ENCODE measurements around the gene AATF. TPM values are rescaled to one million over a fixed set of nuclear protein-coding genes. Genes with fewer than 3 reads are reported as not detected.
A peak's percentile ranks its signal among the peaks of the same experiment; 100 is the strongest.

AATF gene
- total RNA-seq, 4 donors from 2014 or later, result 22.4 to 36.4 (median 32.4) TPM

- intact Hi-C loops (cut with DNase I), result no loop called here
- H3K9me3 ChIP-seq, result no peaks in the 10 kb centered on the region
- peaks cover 11 to 31% (median 23%) of the 10 kb centered on the region in 4 donors for H3K27me3 ChIP-seq
- H3K4me3 ChIP-seq, result peak overlapping the region in 3 of 4 donors; percentile 79 to 98 (median 85)
- H3K36me3 ChIP-seq, result peaks cover 0 to 34% (median 13%) of the 10 kb centered on the region in 3 donors
- 46 to 59% methylated on average over 6 to 8 of the region's 8 CpGs for WGBS, 2 donors
- peaks cover 0 to 40% (median 18%) of the 10 kb centered on the region in 3 donors for H3K4me1 ChIP-seq
- no peak overlapping the region for H3K27ac ChIP-seq
- no peak for DNase-seq
- TF ChIP-seq POLR2A (IDR thresholded peaks at IDR 0.05), result no peak
- TF ChIP-seq CTCF (IDR thresholded peaks at IDR 0.05), result no peak
Observed at GRCh38 chr17:36950027-36950426, 1.3 kb downstream of the AATF start.

DNA sequence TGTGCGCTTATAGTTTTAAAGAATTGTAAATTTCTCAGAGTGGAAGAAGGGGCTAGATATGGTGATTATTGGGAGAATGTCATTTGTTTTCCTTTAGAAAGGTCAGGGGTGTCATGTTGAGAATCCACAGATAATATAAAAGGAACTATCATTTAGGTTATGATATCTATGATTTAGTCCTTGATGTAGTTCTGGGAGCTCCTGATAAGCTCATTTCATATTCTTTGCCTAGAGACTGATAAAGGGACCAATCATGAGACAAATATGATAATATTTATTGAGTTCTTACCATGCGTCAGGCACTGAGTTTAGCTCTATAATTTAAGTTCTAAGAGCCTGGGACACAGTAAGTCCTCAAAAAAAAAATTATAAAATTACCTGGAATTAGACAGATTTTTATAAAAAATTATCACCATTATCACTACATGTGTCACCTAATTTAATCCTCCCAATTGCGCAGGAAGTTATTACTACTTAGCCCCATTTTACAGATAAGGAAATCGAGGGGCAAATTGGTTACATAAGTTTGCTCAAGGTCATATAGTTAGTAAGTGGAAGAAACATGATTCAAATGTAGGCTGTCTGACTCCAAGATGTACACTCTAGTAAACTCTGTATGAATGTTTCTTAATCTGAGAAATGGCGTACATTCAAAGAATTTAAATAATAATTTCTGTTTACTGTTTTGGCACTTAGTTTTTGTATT lies 2.5 kb downstream of the AATF start:
- Histone ChIP-seq H3K4me3 (no peak overlapping the region), H3K27me3 (peaks cover 2 to 19% (median 10%) of the 10 kb centered on the region in 4 donors), H3K36me3 (peaks cover 0 to 46% (median 23%) of the 10 kb centered on the region in 3 donors), H3K9me3 (no peaks in the 10 kb centered on the region), H3K4me1 (peaks cover 0 to 40% (median 18%) of the 10 kb centered on the region in 3 donors), H3K27ac (no peak overlapping the region)
- WGBS, 2 donors, result 96 to 98% methylated on average over 5 of the region's 5 CpGs
- no peak for DNase-seq
- TF ChIP-seq CTCF (IDR thresholded peaks at IDR 0.05) (no peak), POLR2A (IDR thresholded peaks at IDR 0.05) (no peak)
- intact Hi-C loops (cut with DNase I), result no loop called here

DNA sequence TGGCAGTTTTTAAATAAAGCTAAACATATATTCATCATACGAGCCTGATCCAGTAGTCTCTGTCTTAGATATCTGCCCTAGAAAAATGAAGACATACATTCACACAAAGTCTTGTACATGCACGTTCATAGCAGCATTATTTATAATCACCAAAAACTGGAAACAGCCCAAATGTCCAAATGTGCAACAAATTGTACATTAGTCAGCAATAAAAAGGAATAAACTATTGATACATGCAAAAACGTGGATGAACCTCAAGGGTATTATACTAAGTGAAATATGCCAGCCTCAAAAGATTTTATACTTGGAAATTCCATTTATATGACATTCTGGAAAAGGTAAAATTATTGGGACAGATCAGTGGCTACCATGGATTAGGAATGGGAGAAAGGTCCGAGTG lies 22.8 kb downstream of the AATF start:
- H3K4me3 ChIP-seq, result no peak overlapping the region
- H3K9me3 ChIP-seq, result no peaks in the 10 kb centered on the region
- no peak for DNase-seq
- no peak overlapping the region for H3K27ac ChIP-seq
- intact Hi-C loops (cut with DNase I), result no loop called here
- no peaks in the 10 kb centered on the region for H3K27me3 ChIP-seq
- peaks cover 0 to 27% (median 5%) of the 10 kb centered on the region in 3 donors for H3K4me1 ChIP-seq
- no peak for TF ChIP-seq POLR2A (IDR thresholded peaks at IDR 0.05)
- TF ChIP-seq CTCF (IDR thresholded peaks at IDR 0.05), result no peak
- peaks cover 0 to 34% (median 0%) of the 10 kb centered on the region in 3 donors for H3K36me3 ChIP-seq
- 62% methylated on average over 4 of the region's 4 CpGs for whole genome bisulfite sequencing, 2 donors

- DNase-seq, result no peak
- no peak for TF ChIP-seq CTCF (IDR thresholded peaks at IDR 0.05)
- no peak for TF ChIP-seq POLR2A (IDR thresholded peaks at IDR 0.05)
- Histone ChIP-seq H3K4me3 (no peak overlapping the region), H3K36me3 (peaks cover 0 to 30% (median 0%) of the 10 kb centered on the region in 3 donors), H3K9me3 (no peaks in the 10 kb centered on the region), H3K4me1 (peaks cover 0 to 27% (median 5%) of the 10 kb centered on the region in 3 donors), H3K27ac (no peak overlapping the region), H3K27me3 (no peaks in the 10 kb centered on the region)
- intact Hi-C loops (cut with DNase I), result no loop called here
Observed at GRCh38 chr17:36972186-36972700, 23.5 kb downstream of the AATF start.

DNA sequence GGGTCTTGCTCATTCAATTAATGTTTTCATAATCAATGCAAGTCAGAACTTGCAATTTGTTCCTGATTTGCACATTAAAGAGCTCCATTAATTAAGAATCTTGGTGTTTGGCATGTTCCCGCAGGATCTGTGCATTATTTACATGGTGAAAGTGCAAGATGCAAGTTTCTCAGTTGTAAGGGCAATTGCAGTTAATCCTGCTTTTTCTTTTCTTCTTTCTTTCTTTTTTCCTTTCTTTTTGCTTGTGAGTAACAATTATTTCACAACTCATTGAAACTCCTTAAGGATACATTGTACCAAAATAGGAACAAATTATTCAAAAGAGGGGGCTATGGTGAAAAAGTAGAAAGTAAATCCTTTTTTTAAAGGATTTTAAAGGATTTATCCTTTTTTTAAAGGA lies 24.2 kb downstream of the AATF start:
- DNase-seq, result no peak
- intact Hi-C loops (cut with DNase I), result no loop called here
- no peak overlapping the region for H3K4me3 ChIP-seq
- TF ChIP-seq POLR2A (IDR thresholded peaks at IDR 0.05), result no peak
- TF ChIP-seq CTCF (IDR thresholded peaks at IDR 0.05), result no peak
- H3K27ac ChIP-seq, result no peak overlapping the region
- peaks cover 0 to 27% (median 5%) of the 10 kb centered on the region in 3 donors for H3K4me1 ChIP-seq
- H3K36me3 ChIP-seq, result peaks cover 0 to 26% (median 0%) of the 10 kb centered on the region in 3 donors
- no peaks in the 10 kb centered on the region for H3K9me3 ChIP-seq
- 42 to 65% methylated on average over 1 of the region's 1 CpG for WGBS, 2 donors
- no peaks in the 10 kb centered on the region for H3K27me3 ChIP-seq
